HG03103 (cell line): ENCODE data around the gene NPC2.

ENCODE experiments used
- ATAC-seq: cut with Tn5 transposase; IDR thresholded peaks from one replicate; pipeline ENCODE4 v1.9.1; 2021; ENCODE audit warnings: low read depth; ENCODE audit not compliant: unreplicated experiment

The NPC2 gene

DNA sequence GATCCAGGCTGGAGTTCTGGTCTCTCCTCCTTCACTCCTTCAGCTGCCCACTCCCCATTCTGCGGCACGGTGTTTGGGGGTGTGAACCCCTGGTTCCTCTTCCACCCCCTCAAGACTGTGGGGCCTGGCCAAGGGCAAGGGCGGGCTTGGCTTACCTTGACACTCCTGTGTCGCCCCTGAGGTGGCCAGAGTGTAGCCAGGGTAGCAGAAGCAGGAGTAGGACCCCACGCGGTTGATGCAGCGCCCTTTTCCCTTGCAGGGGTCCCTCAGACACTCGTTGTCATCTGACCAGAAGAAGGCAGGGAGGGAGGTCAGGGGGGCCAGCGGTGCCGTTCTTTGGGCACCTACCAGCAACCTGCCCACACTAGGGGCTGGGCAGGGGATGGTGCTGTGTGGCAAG lies 28.7 kb upstream of the NPC2 start:
- ATAC-seq, result no peak

DNA sequence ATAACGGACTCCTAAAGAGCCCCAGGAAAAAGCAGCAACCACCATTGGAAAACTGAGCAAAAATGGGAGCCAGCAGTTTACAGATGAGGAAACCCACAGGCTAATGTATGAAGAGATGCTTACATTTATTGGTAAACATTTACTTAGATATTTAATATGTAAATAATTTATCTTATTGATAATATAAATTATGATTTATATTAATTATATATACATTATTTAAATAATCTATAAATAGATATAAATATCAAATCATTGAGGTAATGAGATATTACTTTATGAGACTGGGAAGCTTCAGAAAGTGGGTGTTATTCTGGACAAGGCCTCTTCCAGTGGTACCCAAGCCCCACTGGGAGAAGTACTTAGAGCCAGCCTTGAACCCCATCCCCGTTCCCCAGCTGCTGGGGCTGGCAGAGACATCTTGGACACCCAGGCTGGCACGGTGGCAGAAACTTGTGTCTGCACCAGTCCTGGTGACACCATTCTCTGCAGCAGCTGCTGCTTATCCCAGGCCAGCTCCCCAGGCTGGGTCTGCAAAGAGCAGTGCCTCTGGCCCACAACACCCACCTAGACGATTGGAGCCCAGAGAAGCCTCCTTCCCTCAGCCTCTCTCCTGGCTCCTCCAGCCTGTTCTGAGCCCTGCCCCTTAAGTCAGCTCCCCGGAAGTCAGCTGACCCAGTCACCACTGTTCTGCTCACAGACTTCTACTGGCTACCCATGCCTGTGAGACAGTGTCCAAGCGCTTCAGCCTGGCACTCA lies 26.4 kb upstream of the NPC2 start:
- no peak for ATAC-seq

- ATAC-seq, result no peak
These were observed 25.1 kb upstream of the NPC2 start for GRCh38 chr14:74518221-74518620.

GRCh38 chr14:74517731-74518130 lies 24.6 kb upstream of the NPC2 start:
- ATAC-seq, result no peak

GRCh38 chr14:74516451-74517160 lies 23.5 kb upstream of the NPC2 start:
- no peak for ATAC-seq

DNA sequence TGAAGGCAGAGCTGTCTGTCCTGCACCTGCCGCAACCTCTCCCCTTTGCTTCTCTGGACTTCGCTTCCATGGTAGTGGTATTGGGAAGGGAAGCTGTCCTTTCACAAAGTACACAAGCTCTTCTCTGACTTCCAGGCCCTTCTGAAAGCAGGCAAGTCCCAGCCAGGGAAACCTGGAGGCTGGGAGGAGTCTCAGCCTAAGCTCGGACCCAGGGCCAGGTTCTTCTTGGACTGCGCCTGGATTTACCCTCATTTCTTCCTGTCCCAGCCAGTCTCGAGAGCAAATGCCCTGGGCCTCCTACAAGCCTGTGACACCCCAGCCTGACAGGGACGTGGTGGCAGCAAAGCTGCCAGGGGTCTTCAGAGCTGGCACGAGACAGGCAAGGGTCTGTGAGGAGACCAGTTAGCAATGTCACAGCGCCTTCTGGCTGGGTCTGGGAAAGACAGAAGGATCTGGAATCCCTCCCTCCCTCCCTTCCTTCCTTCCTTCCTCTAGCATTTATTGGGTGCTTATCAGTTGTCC lies 22.8 kb upstream of the NPC2 start:
- ATAC-seq, result no peak

DNA sequence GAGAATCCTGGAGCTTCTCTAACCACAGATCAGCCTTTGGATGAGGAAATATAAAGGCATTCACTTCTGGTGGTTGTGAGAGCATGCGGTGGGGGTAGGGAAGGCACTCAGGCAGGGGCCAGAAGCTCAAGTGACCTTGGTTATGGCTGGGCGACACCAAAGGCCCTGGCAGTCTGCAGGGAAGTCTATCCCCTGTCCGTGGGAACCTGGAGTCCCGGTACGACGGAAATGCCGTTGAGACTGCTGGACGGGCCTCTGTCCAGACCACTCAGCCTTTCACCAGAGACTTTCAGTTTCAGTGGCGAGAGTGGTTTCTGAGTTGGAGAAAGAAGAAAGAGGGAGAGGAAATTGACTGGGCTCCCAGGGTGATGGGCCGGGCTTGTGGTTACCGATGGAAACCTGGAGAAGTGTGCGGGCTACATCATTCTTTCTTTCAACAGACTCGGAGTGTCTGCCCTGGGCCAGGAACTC lies 21.4 kb upstream of the NPC2 start:
- ATAC-seq, result no peak

DNA sequence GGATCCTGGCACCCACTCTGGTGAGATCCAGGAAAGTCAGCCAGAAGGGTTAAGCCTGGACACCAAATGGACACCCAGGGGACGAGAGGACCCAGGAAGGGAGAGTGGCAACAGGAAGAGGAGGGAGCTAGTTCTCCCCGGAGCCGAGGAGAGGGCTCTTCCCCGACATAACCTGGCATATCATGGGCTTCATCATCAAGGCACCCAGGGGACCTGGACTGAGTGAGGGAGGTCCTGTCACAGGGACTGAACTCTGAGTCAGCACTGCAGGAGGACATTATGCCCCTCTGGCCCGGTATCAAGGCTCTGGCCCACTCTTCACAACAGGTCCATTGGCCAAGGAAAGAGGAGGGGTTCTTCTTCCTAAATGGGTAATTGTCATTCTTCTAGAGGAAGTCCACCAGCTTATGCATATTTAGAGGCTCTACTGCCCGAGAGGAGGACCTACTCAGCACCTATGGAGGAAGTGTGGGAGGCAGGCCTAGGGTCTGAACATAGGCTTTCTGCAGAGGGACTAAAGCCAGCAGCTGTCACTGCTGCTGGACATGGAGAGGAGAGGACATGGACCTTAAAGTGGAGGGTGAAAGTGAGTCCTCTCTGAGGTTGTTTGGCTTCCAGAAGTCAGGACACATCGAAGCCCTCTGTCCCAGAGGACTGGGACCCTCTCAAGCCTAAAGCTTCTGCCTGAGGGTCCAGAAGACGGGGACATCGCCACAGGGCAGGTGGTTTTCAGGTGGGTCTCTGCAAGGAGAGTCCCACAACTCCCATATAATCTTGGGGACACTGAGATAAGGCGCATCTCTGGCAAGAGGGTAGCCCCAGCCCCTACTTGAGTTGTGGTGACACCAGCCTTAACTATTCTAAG lies 19.1 kb upstream of the NPC2 start:
- no peak for ATAC-seq

DNA sequence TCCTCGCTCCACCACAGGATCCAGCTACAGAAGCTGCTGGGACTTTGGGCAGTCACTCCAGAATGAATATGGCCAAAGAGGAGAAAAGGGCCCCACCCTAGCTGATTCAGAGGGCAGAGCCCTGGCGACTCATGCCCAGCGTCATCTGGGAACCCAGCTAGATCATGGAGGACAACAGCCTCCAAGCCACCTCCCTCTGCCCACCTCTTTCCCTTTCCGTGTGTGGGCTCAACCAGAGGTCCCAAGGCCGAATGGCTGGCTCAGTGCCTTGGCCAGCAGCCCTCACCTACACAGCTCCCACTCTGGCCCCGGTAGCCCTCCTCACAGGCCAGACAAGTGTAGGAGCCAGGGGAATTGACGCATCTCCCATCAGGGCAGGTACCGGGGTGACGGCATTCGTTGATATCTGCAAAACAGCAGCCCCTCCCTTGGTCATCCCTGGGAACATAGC lies 17.9 kb upstream of the NPC2 start:
- ATAC-seq, result no peak

DNA sequence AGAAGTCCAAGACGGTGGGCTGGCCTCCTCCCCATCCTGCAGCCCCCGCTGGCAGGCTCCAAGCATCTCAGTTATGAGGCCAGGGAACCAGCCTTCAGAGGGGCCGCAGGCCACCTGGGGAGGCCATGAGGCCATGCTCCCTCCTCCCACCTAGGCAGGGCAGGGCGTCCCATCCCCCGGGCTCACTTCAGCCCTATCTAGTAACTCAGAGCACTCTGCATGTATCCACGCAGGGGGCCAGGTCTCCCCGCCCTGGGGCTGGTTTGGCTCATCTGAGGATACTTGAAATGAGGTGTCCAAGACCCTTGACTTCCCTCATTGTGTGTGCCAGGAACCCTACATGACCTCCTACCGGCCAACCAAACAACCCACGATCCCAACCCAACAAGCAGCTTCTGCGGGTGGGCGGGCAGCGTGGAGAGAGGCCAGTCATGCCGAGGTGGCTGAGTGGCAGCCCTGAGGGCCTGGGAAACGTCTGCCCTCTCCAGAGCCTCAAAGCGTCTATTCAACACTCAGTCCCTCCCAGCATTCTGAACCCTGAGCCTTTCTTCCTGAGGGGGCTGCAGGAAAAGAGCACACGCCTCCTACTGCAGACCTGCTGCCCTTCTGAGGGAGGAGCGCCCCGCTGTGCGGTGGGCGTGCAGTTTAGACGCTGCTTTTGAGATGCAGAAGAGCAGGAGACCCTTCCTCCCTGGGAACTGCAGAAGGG lies 17.3 kb upstream of the NPC2 start:
- no peak for ATAC-seq

- no peak for ATAC-seq
These were observed 16.6 kb upstream of the NPC2 start for GRCh38 chr14:74509587-74510222.

- ATAC-seq, result no peak
These were observed 15.8 kb upstream of the NPC2 start for GRCh38 chr14:74508844-74509428.

DNA sequence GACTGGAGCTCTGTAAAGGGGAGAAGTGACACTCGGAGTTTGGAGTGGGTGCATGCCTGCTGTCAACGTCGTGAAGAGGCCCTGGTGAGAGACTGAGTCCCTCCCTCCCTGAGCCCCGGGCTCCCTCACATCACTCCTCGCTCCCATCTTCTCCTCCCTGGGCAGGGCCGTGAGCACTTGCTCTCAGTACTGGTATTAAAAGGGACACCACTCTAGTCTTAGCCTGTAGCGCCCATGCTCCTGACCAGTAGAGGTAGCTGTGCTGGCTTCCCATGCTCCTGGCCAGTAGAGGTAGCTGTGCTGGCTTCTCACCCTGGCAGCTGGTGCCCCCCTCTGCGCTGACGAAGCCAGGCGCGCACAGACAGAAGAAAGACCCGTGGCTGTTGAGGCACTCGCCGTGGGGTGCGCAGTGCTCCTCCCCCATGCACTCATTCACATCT lies 15.2 kb upstream of the NPC2 start:
- ATAC-seq, result no peak

- no peak for ATAC-seq
These were observed 14.7 kb upstream of the NPC2 start for GRCh38 chr14:74507840-74508239.

GRCh38 chr14:74507085-74507484 lies 14.0 kb upstream of the NPC2 start:
- ATAC-seq, result no peak

DNA sequence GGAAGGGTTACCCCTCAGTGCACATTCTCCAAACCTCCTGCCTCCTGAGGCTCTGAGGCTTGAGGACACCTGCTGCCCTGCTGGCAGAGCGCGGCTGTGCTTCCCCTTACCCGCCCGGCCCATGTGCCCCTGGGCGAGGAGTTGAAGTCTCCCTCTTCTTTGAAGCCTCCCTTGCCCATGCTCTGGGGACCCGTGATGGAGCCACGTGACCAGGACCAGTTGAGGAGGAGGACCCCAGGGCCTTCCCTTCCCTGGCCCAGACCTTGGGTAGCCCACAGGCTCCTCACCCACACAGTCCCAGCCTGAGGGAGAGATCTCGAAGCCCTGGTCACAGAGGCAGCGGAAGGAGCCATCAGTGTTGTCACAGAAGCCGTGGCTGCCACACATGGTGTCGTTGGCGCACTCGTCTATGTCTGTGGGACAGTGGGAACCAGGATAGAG lies 13.3 kb upstream of the NPC2 start:
- no peak for ATAC-seq

- no peak for ATAC-seq
These were observed 12.7 kb upstream of the NPC2 start for GRCh38 chr14:74505831-74506230.

GRCh38 chr14:74504874-74505720 lies 12.0 kb upstream of the NPC2 start:
- no peak for ATAC-seq
